ENCODE results near the gene COL5A3. TPM values are rescaled to one million over a fixed set of nuclear protein-coding genes. Genes with fewer than 3 reads are reported as not detected.

COL5A3 gene
- total RNA-seq, 1 donor from 2014 or later = 43.3 TPM

GRCh38 chr19:9986787-9987281 lies 23.5 kb downstream of the COL5A3 start:
- Histone ChIP-seq H3K36me3 (ENCODE audit: control insufficient read depth in 3 of 3, insufficient read depth in 3 of 3, low read length in 3 of 3) (peaks cover 5 to 8% (median 5%) of the 10 kb centered on the region in 3 donors), H3K27me3 (ENCODE audit: control insufficient read depth in 3 of 3, insufficient read depth in 3 of 3, low read length in 3 of 3) (peaks cover 0 to 3% (median 2%) of the 10 kb centered on the region in 3 donors), H3K27ac (ENCODE audit: low read depth, low read length) (peak overlapping the region; percentile 30)

GRCh38 chr19:9981406-9982260 lies 28.7 kb downstream of the COL5A3 start:
- H3K9me3 ChIP-seq (ENCODE audit: control insufficient read depth in 3 of 3, low read length in 3 of 3) = no peaks in the 10 kb centered on the region
- peaks cover 0 to 3% (median 0%) of the 10 kb centered on the region in 3 donors for H3K4me1 ChIP-seq (ENCODE audit: control insufficient read depth in 3 of 3, insufficient read depth in 3 of 3, low read length in 3 of 3)
- H3K4me3 ChIP-seq (ENCODE audit: low read length in 3 of 3) = no peak overlapping the region
- peaks cover 0 to 16% (median 3%) of the 10 kb centered on the region in 3 donors for H3K36me3 ChIP-seq (ENCODE audit: control insufficient read depth in 3 of 3, insufficient read depth in 3 of 3, low read length in 3 of 3)
- peaks cover 0 to 3% (median 0%) of the 10 kb centered on the region in 3 donors for H3K27me3 ChIP-seq (ENCODE audit: control insufficient read depth in 3 of 3, insufficient read depth in 3 of 3, low read length in 3 of 3)
- H3K9ac ChIP-seq (ENCODE audit: low read depth in 1 of 3, low read length in 3 of 3) = no peak overlapping the region
- no peak overlapping the region for H3K27ac ChIP-seq (ENCODE audit: low read depth, low read length)

More at GRCh38 chr19:9986787-9987281, 23.5 kb downstream of the COL5A3 start:
- Histone ChIP-seq H3K4me1 (ENCODE audit: control insufficient read depth in 3 of 3, insufficient read depth in 3 of 3, low read length in 3 of 3) (peaks cover 4 to 9% (median 6%) of the 10 kb centered on the region in 3 donors), H3K9me3 (ENCODE audit: control insufficient read depth in 3 of 3, low read length in 3 of 3) (no peaks in the 10 kb centered on the region), H3K4me3 (ENCODE audit: low read length in 3 of 3) (no peak overlapping the region), H3K9ac (ENCODE audit: low read depth in 1 of 3, low read length in 3 of 3) (no peak overlapping the region)

DNA sequence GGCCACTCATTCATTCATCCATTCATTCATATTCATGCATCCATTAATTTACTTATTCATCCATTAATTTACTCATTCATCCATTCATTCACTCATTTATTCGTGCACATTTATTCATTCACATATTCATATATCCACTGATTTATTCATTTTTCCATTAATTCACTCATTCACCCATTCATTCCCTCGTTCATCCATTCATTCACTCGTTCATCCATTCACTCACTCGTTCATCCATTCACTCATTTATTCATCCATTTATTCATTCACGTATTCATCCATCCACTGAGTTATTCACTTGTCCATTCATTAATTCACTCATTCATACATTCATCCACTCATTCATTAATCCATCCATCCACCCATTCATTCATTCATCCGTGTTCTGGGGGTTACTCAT lies 38.2 kb downstream of the COL5A3 start:
- no peaks in the 10 kb centered on the region for H3K27me3 ChIP-seq (ENCODE audit: control insufficient read depth in 3 of 3, insufficient read depth in 3 of 3, low read length in 3 of 3)
- H3K4me3 ChIP-seq (ENCODE audit: low read length in 3 of 3) = no peak overlapping the region
- H3K27ac ChIP-seq (ENCODE audit: low read depth, low read length) = no peak overlapping the region
- peaks cover 0 to 18% (median 13%) of the 10 kb centered on the region in 3 donors for H3K36me3 ChIP-seq (ENCODE audit: control insufficient read depth in 3 of 3, insufficient read depth in 3 of 3, low read length in 3 of 3)
- H3K9ac ChIP-seq (ENCODE audit: low read depth in 1 of 3, low read length in 3 of 3) = no peak overlapping the region
- H3K9me3 ChIP-seq (ENCODE audit: control insufficient read depth in 3 of 3, low read length in 3 of 3) = no peaks in the 10 kb centered on the region
- H3K4me1 ChIP-seq (ENCODE audit: control insufficient read depth in 3 of 3, insufficient read depth in 3 of 3, low read length in 3 of 3) = no peaks in the 10 kb centered on the region

- Histone ChIP-seq H3K9ac (ENCODE audit: low read depth in 1 of 3, low read length in 3 of 3) (no peak overlapping the region), H3K36me3 (ENCODE audit: control insufficient read depth in 3 of 3, insufficient read depth in 3 of 3, low read length in 3 of 3) (peaks cover 0 to 18% (median 13%) of the 10 kb centered on the region in 3 donors), H3K4me1 (ENCODE audit: control insufficient read depth in 3 of 3, insufficient read depth in 3 of 3, low read length in 3 of 3) (no peaks in the 10 kb centered on the region), H3K27ac (ENCODE audit: low read depth, low read length) (no peak overlapping the region), H3K27me3 (ENCODE audit: control insufficient read depth in 3 of 3, insufficient read depth in 3 of 3, low read length in 3 of 3) (no peaks in the 10 kb centered on the region), H3K9me3 (ENCODE audit: control insufficient read depth in 3 of 3, low read length in 3 of 3) (no peaks in the 10 kb centered on the region), H3K4me3 (ENCODE audit: low read length in 3 of 3) (no peak overlapping the region)
Observed at GRCh38 chr19:9971166-9971897, 39.0 kb downstream of the COL5A3 start.

DNA sequence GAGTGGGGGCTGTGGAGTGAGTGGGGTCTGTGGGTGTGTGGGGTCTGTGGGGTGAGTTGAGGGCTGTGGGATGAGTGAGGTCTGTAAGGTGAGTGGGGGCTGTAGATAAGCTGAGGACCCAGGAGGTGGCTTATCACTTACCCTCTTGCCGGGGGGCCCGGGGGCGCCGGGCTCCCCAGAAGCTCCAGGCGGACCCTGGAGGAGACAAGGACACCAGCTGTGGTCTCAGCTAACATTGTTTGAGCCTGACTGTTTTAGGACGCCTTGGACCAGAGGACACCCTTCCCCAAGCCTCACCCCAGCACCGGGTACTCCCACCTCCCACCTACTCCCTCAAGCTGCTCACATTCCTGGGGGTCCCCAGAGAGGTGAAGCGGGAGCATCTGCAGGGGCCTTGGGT lies 39.8 kb downstream of the COL5A3 start:
- H3K36me3 ChIP-seq (ENCODE audit: control insufficient read depth in 3 of 3, insufficient read depth in 3 of 3, low read length in 3 of 3) = peaks cover 0 to 13% (median 13%) of the 10 kb centered on the region in 3 donors
- H3K27me3 ChIP-seq (ENCODE audit: control insufficient read depth in 3 of 3, insufficient read depth in 3 of 3, low read length in 3 of 3) = no peaks in the 10 kb centered on the region

DNA sequence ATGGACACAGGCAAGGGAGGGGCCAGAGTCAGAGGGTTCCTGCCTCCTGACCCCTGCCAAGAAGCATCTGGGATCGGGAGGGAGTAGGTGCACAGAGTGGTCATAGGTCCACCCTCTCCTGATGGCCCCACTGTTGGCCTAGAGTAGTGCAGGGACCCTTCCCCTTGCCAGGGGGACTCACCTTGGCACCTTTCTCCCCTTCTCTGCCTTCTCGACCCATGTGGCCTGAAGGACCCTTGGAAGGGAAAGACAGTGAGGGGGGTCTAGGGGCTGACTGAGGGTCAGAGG lies 40.7 kb downstream of the COL5A3 start:
- Histone ChIP-seq H3K27ac (ENCODE audit: low read depth, low read length) (no peak overlapping the region), H3K27me3 (ENCODE audit: control insufficient read depth in 3 of 3, insufficient read depth in 3 of 3, low read length in 3 of 3) (no peaks in the 10 kb centered on the region), H3K36me3 (ENCODE audit: control insufficient read depth in 3 of 3, insufficient read depth in 3 of 3, low read length in 3 of 3) (peaks cover 0 to 13% (median 13%) of the 10 kb centered on the region in 3 donors)

More for the DNA sequence above, 39.8 kb downstream of the COL5A3 start:
- no peak overlapping the region for H3K9ac ChIP-seq (ENCODE audit: low read depth in 1 of 3, low read length in 3 of 3)
- no peak overlapping the region for H3K4me3 ChIP-seq (ENCODE audit: low read length in 3 of 3)
- no peaks in the 10 kb centered on the region for H3K4me1 ChIP-seq (ENCODE audit: control insufficient read depth in 3 of 3, insufficient read depth in 3 of 3, low read length in 3 of 3)
- H3K9me3 ChIP-seq (ENCODE audit: control insufficient read depth in 3 of 3, low read length in 3 of 3) = no peaks in the 10 kb centered on the region
- no peak overlapping the region for H3K27ac ChIP-seq (ENCODE audit: low read depth, low read length)

GRCh38 chr19:9968820-9969687 lies 41.2 kb downstream of the COL5A3 start:
- H3K27ac ChIP-seq (ENCODE audit: low read depth, low read length) = no peak overlapping the region
- H3K4me3 ChIP-seq (ENCODE audit: low read length in 3 of 3) = no peak overlapping the region
- no peaks in the 10 kb centered on the region for H3K27me3 ChIP-seq (ENCODE audit: control insufficient read depth in 3 of 3, insufficient read depth in 3 of 3, low read length in 3 of 3)
- H3K4me1 ChIP-seq (ENCODE audit: control insufficient read depth in 3 of 3, insufficient read depth in 3 of 3, low read length in 3 of 3) = no peaks in the 10 kb centered on the region
- no peaks in the 10 kb centered on the region for H3K9me3 ChIP-seq (ENCODE audit: control insufficient read depth in 3 of 3, low read length in 3 of 3)
- H3K36me3 ChIP-seq (ENCODE audit: control insufficient read depth in 3 of 3, insufficient read depth in 3 of 3, low read length in 3 of 3) = peaks cover 0 to 13% (median 13%) of the 10 kb centered on the region in 3 donors
- H3K9ac ChIP-seq (ENCODE audit: low read depth in 1 of 3, low read length in 3 of 3) = no peak overlapping the region

More for the DNA sequence above, 40.7 kb downstream of the COL5A3 start:
- Histone ChIP-seq H3K9ac (ENCODE audit: low read depth in 1 of 3, low read length in 3 of 3) (no peak overlapping the region), H3K9me3 (ENCODE audit: control insufficient read depth in 3 of 3, low read length in 3 of 3) (no peaks in the 10 kb centered on the region), H3K4me3 (ENCODE audit: low read length in 3 of 3) (no peak overlapping the region), H3K4me1 (ENCODE audit: control insufficient read depth in 3 of 3, insufficient read depth in 3 of 3, low read length in 3 of 3) (no peaks in the 10 kb centered on the region)

GRCh38 chr19:9967326-9967725 lies 43.0 kb downstream of the COL5A3 start:
- Histone ChIP-seq H3K9me3 (ENCODE audit: control insufficient read depth in 3 of 3, low read length in 3 of 3) (no peaks in the 10 kb centered on the region), H3K36me3 (ENCODE audit: control insufficient read depth in 3 of 3, insufficient read depth in 3 of 3, low read length in 3 of 3) (peaks cover 0 to 12% (median 9%) of the 10 kb centered on the region in 3 donors), H3K27me3 (ENCODE audit: control insufficient read depth in 3 of 3, insufficient read depth in 3 of 3, low read length in 3 of 3) (no peaks in the 10 kb centered on the region), H3K27ac (ENCODE audit: low read depth, low read length) (no peak overlapping the region), H3K4me3 (ENCODE audit: low read length in 3 of 3) (no peak overlapping the region), H3K9ac (ENCODE audit: low read depth in 1 of 3, low read length in 3 of 3) (no peak overlapping the region), H3K4me1 (ENCODE audit: control insufficient read depth in 3 of 3, insufficient read depth in 3 of 3, low read length in 3 of 3) (no peaks in the 10 kb centered on the region)

- Histone ChIP-seq H3K27me3 (ENCODE audit: control insufficient read depth in 3 of 3, insufficient read depth in 3 of 3, low read length in 3 of 3) (no peaks in the 10 kb centered on the region), H3K9ac (ENCODE audit: low read depth in 1 of 3, low read length in 3 of 3) (no peak overlapping the region), H3K36me3 (ENCODE audit: control insufficient read depth in 3 of 3, insufficient read depth in 3 of 3, low read length in 3 of 3) (peaks cover 0 to 13% (median 9%) of the 10 kb centered on the region in 3 donors), H3K27ac (ENCODE audit: low read depth, low read length) (no peak overlapping the region), H3K4me1 (ENCODE audit: control insufficient read depth in 3 of 3, insufficient read depth in 3 of 3, low read length in 3 of 3) (no peaks in the 10 kb centered on the region), H3K4me3 (ENCODE audit: low read length in 3 of 3) (no peak overlapping the region), H3K9me3 (ENCODE audit: control insufficient read depth in 3 of 3, low read length in 3 of 3) (no peaks in the 10 kb centered on the region)
Observed at GRCh38 chr19:9966448-9966847, 43.9 kb downstream of the COL5A3 start.

Measured in skeletal muscle tissue (tissue), 4 donors.